ENCODE data around the gene ATP2A3.

ATP2A3 gene

DNA sequence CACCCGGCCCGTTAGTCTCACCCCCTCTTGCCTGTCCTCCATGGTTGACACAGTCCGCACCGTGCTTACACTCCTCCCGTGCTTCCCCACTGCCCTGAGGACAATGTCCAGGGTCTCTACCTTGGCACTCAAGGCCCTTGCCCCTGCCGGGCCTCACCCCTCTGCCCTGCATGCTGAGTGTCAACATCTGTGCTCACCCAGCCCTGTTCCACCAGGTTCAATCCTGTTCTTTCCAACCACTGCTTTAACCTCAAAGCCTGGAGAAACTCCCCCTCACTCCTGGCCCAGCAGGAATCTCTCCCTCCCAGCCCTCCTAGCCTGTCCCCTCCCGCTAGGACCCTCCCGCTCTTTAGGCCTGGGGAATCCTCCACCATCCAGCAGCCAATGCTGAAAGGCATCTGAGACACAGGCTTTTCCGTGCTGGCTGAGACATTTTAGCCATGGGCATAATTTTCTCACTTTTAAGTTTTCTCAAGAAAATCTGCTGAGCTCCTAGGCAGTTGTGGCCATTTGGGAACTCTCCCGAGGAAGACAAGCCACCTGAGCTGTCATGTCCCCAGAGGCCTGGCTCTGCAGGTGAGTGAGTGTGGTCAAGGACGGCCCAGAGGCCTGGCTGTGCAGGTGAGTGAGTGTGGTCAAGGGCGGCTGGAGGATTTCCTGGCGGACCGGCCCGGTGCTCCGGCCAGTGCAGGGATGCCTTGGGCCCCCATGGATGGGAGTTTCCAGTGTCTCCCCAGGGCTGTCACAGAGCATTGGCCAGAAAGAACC, 37.2 kb downstream of the ATP2A3 start:
- TF ChIP-seq POLR2A (IDR thresholded peaks at IDR 0.05; ENCODE audit: low read depth, low read length): no peak
- FAIRE-seq: no peak
- DNase-seq (ENCODE audit: insufficient read length, low spot score): no peak

DNA sequence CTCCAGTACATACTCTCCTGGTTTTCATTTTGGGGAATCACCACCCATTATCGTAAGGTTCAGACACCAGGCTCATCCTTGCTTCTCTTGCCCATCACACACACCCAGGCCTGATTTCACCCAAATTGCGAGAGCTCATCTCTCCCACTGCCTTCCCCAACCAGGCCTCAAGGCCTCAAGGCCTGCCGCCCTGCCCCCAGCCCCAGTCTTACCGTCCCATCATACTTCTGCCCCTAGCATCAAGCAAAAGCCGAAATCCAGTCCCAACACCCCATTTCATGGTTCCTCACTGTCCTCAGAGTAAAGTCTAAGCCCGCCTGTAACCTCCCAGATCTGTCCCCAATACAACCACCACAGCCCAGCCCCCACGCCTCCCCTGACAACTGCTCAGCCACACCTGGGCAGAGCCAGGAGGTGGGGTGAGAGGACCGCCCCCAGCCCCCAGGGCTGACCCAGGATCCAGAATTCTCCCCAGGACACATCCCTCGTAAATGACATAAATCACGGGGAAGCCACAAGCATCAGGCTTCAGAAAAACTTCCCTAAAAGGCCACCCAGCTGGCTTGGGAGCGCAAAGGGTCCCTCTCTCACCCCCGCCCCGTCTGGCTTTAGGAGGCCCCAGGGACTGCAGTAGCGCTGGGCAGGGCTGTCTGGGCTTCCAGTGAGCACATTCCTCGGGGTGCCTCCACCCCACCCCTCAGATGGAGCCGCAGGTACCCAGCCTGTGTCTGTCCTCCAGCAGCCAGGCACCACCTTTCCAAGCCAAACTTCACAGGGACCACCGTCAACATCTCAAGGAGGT, 38.4 kb downstream of the ATP2A3 start:
- no peak for FAIRE-seq
- TF ChIP-seq POLR2A (IDR thresholded peaks at IDR 0.05; ENCODE audit: low read depth, low read length): no peak
- DNase-seq (ENCODE audit: insufficient read length, low spot score): no peak

DNA sequence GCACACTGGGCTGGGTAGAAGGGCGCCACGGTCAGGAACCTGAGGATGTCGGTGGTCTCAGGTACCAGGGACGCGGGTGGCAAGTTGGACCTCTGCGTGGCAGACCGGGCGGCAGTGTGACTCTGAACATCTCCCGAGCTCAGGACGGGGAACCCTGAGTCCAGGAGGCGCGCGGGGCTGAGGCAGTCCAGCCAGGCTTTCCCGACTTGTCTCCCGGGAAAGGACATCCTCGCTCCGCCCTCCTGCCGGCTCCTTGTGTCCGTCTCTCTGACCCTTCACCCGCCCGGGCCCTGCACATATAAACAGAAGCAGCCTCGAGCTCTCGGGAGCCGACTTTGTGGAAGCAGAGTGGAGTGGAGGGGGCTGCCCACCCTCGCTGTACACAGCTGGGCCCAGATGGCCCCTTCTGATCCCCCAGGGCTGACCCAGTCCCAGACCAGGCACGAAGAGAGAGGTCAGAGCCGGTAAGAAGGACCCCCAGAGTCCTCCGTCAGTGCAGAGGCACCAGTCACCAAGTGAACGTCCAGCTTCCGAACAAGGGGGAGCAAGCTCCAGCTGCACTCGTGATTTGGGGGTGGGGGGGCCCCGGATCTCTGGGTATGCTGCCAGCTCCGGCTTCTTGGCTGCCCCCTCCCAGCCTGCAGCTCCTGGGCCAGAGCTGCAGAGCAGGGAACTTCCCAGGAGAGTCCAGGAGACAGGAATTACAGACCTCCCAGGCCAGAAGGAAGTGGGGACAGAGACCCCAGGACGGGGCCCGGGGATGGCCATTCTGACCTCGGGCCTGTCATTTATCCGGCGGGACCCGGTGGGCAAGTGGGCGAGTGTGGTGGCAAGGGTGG, 39.5 kb downstream of the ATP2A3 start:
- DNase-seq (ENCODE audit: insufficient read length, low spot score): no peak
- no peak for TF ChIP-seq POLR2A (IDR thresholded peaks at IDR 0.05; ENCODE audit: low read depth, low read length)
- FAIRE-seq: no peak

DNA sequence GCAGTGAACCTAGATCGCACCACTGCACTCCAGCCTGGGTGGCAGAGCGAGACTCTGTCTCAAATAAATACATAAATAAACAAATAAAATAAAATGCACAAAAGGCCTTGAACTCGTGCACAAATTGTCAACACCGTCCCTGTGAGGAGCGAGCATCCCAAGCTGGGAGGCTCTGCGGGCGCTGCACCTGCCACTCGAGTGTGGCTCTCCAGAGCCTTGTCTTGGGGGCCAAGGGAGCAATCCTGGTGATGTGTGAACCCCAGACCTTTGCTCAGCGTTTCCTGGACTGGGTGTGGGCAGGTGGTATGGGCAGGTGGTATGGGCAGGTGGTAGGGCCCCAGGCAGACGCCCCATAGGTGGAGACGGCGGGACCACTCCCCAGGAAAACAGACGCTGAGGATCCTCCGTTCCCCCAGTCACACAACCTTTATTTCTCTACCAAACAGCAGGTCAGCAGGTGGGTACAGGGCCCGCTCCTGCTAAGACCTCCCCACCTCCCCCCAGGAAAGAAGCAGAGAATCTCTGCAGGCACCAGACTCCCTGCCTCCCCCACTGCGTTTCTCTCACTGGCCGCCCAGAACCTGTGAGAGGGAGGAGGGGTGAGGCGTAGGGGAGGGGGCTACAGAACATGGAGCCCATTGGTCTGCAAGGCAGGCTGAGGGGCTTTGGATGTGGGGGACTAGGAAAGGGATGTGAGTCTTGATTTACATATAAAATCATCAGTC, 40.6 kb downstream of the ATP2A3 start:
- no peak for FAIRE-seq
- DNase-seq (ENCODE audit: insufficient read length, low spot score): no peak

DNA sequence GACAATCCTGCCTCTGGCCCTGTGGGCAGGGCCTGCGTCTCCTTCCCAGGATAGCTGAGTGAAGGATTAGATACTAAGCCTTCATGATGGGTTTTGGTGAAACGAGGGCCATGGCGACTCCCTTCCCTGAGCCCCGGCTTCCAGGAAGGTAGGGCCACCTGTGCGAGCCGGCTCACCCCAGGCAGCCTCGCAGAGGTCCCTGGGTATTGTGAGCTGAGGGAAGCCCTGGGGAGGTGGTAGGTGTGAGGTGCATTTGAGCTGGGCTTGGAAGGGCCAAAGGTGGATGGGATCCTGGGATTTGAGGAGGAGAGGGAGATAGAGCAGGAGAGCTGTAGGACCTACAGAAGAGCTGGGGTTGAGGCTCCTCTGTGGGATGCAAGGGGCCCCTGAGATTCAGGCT, 41.5 kb downstream of the ATP2A3 start:
- TF ChIP-seq POLR2A (IDR thresholded peaks at IDR 0.05; ENCODE audit: low read depth, low read length): no peak
- DNase-seq (ENCODE audit: insufficient read length, low spot score) (no peak), FAIRE-seq (no peak)

More for the DNA sequence above, 40.6 kb downstream of the ATP2A3 start:
- TF ChIP-seq POLR2A (IDR thresholded peaks at IDR 0.05; ENCODE audit: low read depth, low read length): no peak

DNA sequence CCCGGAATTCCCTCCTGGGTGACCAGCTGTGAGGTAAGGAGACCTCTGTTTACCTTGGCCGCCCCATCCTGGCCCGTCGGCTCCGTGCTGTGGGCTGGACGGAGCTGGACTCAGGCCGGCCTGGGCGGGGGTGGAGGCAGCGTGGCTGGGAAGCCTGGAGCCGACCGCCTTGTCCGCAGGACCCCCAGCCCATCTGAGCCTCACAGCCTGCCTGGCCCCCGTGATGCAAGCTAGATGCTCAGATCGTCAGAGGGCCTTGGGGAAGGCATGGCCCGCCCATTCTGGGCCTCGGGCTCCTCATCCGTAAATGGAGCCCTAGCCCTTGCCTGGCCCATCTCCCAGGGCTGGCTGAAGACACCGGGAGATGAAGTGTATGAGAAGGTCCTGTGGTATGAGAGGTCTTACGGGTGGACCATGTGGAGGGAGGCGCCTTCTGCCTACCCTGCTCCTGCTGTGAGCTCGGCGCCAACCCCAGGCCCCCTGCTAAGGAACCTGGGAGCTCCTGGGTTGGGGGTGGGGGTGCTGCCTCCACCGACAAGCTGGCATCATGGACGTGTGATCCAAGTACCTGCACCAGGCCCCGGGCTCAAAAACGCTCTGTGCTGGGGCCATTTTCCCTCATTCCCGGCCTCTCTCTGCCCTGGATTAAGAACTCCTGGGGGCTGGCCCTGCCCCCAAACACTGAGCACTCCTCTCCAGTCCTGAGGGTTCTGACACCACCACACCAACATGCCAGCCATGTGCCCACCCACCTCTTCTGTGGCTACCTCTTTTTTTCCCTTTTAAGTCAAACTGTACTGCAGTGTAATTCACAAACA, 42.5 kb downstream of the ATP2A3 start:
- no peak for DNase-seq (ENCODE audit: insufficient read length, low spot score)
- no peak for TF ChIP-seq POLR2A (IDR thresholded peaks at IDR 0.05; ENCODE audit: low read depth, low read length)
- no peak for FAIRE-seq

DNA sequence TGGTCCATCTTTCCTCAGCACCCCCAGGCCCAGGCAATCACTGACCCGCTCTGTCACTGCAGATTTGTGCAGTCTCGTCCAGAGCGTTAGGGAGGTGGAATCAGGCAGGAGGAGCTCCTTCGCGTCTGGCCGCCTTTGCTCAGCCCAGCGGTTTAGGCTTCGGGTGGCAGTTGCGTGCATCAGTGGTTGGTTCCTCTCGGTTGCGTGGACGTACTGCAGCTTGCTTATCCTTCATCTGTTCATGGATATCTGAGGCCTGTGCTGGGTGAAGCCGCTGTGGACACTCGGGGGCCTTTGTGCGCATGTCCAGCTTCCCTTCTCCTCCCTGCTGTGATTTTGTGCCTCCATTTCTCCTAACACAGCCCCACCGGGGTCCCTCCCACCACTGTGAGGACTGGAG, 43.2 kb downstream of the ATP2A3 start:
- DNase-seq (ENCODE audit: insufficient read length, low spot score) (no peak), FAIRE-seq (no peak)
- no peak for TF ChIP-seq POLR2A (IDR thresholded peaks at IDR 0.05; ENCODE audit: low read depth, low read length)

DNA sequence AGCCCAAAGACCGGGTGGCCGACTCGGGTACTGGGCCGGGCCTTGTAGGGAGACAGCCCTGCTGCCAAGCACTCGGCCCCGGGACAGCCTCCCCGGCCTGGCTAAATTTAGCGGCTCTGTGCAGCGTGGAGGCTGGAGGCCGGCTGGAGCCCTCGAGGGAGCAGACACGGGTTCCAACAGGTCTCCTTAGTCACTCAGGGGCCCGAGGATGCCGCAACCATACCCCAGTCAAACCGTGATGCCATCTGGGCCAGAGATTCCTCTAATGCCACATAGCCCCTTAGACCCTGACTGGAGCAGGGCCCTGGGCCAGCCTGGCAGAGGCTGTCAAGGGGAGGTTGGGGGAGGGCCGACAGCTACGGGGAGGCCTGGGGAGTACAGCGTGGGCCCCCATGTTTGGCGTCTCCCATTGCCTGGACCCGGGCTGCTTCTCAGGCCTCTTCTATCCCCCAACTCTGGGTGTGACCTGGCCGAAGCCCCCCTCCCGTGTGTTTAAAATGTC, 45.1 kb downstream of the ATP2A3 start:
- no peak for TF ChIP-seq POLR2A (IDR thresholded peaks at IDR 0.05; ENCODE audit: low read depth, low read length)
- no peak for DNase-seq (ENCODE audit: insufficient read length, low spot score)
- FAIRE-seq: no peak

DNA sequence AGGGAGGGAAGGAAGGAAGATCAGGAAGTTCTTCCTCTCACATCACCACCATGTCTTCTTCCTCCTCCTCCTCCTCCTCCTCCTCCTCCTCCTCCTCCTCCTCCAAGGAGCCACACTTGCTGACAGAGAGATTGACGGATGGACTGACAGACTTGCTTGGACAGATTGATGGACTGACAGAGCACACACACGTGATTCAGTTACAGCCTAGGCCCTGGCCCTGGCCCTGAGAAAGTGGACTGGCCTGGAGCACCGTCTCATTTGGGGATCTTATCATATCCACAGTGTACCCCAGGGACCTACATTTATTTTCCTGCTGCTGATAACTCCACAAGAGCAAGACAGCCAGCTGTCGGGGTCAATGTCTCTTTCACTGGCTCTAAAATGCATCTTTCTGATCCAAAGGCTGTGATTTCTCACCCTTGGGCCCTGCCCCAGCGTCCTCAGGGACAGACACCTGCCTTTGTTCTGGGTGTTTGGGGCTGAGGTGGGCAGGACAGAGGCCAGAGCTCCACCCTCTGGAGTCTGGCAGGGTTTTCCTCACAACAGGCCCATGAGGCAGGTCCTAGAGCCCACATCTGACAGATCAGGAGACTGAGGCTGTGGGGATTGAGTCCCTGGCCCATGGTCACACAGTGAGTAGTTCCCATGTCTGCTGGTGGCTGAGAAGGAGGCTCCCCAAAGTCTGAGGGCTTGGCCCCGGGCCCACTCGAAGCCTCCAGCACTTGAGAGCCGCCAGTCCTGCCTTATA, 45.7 kb downstream of the ATP2A3 start:
- no peak for FAIRE-seq
- DNase-seq (ENCODE audit: insufficient read length, low spot score): no peak
- TF ChIP-seq POLR2A (IDR thresholded peaks at IDR 0.05; ENCODE audit: low read depth, low read length): no peak

DNA sequence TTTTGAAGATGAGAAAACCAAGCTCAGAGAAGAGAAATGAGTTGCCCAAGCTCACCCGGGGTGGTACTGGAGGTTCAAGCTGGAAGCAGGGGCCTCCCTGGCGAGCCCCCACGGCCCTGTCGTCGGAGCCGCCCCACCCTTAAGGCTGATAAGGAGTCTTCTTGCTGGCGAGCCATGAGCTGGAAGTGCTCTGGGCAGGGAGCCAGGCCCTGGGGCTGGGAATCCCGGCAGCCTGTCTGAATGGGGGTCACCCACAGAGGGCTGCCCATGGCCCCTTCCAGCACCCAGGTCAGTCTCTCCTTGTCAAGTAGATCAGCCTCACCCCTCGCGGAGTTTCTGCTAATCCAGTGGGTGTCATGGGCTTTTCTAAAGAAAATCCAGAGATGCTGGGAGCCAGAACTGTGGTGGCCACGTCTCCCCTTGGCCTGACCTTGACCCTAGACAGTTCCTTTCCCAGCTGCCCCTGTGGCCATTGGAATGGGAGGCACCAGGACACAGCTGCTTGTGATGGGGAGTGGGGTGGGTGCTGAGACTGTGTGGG, 46.8 kb downstream of the ATP2A3 start:
- TF ChIP-seq POLR2A (IDR thresholded peaks at IDR 0.05; ENCODE audit: low read depth, low read length): no peak
- DNase-seq (ENCODE audit: insufficient read length, low spot score) (peak; percentile 40), FAIRE-seq (no peak)

DNA sequence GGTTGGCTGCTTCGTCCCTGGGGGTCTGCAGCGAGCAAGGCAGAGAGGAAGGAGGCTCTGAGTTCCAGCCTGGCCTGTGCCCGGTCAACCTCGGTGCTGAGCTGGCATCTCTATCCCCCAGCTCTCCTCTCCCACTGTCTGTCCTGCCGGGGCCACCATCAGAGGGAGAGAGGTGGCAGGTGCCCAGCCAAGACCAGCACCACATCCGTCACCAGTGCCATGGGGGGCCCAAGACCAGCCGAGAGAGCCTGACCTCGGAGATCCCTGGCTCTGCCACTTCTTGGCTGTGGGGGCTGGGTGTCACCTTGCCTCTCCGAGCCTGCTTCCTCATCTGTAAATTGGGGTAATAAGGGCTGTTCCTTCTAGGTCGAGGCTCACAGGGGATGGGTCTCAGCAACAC, 47.4 kb downstream of the ATP2A3 start:
- TF ChIP-seq POLR2A (IDR thresholded peaks at IDR 0.05; ENCODE audit: low read depth, low read length): no peak
- DNase-seq (ENCODE audit: insufficient read length, low spot score) (no peak), FAIRE-seq (no peak)

All from H54 (cell line).